Panc1 (cell line): Measurements from ENCODE around the gene OR11A1.

ENCODE experiments used
- CTCF ChIP-seq: fragments of 450-650 bp; IDR thresholded peaks from 2 replicates; pipeline ENCODE4 v1.5.1; 2017; ENCODE audit warnings: mild to moderate bottlenecking
- SIN3A ChIP-seq: IDR thresholded peaks from 2 replicates; pipeline ENCODE4 v1.6.1; 2012; ENCODE audit warnings: low read depth, mild to moderate bottlenecking, low read length, moderate library complexity, borderline replicate concordance; ENCODE audit not compliant: insufficient read depth

- TF ChIP-seq CTCF = no peak
- TF ChIP-seq SIN3A = no peak
Observed at GRCh38 chr6:29490055-29490454, 33.2 kb upstream of the OR11A1 start.
